Ishikawa (cell line): Measurements from ENCODE around the gene CMTR2.

Experiments
- CEBPB ChIP-seq: IDR thresholded peaks from 2 replicates; pipeline ENCODE4 v1.6.1; 2012
- CREB1 ChIP-seq: IDR thresholded peaks from 2 replicates; pipeline ENCODE4 v1.6.1; 2012; ENCODE audit warnings: low read depth
- EGR1 ChIP-seq: IDR thresholded peaks from 2 replicates; pipeline ENCODE4 v1.6.1; 2012
- EP300 ChIP-seq: IDR thresholded peaks from 2 replicates; pipeline ENCODE4 v1.6.1; 2012; ENCODE audit warnings: borderline replicate concordance
- FOXM1 ChIP-seq: IDR thresholded peaks from 2 replicates; pipeline ENCODE4 v1.6.1; 2012; ENCODE audit warnings: low read depth, borderline replicate concordance
- NFIC ChIP-seq: IDR thresholded peaks from 2 replicates; pipeline ENCODE4 v1.6.1; 2012
- RAD21 ChIP-seq: IDR thresholded peaks from 2 replicates; pipeline ENCODE4 v1.6.1; 2012; ENCODE audit warnings: low read depth
- TAF1 ChIP-seq: IDR thresholded peaks from 2 replicates; pipeline ENCODE4 v1.6.1; 2012; ENCODE audit warnings: low read depth, mild to moderate bottlenecking
- TCF12 ChIP-seq: IDR thresholded peaks from 2 replicates; pipeline ENCODE4 v1.6.1; 2012; ENCODE audit warnings: low read depth
- TEAD4 ChIP-seq: IDR thresholded peaks from 2 replicates; pipeline ENCODE4 v1.6.1; 2012
- YY1 ChIP-seq: IDR thresholded peaks from 2 replicates; pipeline ENCODE4 v1.6.1; 2012; ENCODE audit warnings: low read depth
- ZBTB7A ChIP-seq: IDR thresholded peaks from 2 replicates; pipeline ENCODE4 v1.6.1; 2012; ENCODE audit warnings: low read depth
- TF ChIP-seq, protein P1 (sequence below): IDR thresholded peaks from 2 replicates; pipeline ENCODE4 v1.6.1; 2012
- TF ChIP-seq, protein P2 (sequence below): IDR thresholded peaks from 2 replicates; pipeline ENCODE4 v1.6.1; 2012; ENCODE audit warnings: low read depth, mild to moderate bottlenecking
- TF ChIP-seq, protein P3 (sequence below): IDR thresholded peaks from 2 replicates; pipeline ENCODE4 v1.6.1; 2012

Gene CMTR2

DNA sequence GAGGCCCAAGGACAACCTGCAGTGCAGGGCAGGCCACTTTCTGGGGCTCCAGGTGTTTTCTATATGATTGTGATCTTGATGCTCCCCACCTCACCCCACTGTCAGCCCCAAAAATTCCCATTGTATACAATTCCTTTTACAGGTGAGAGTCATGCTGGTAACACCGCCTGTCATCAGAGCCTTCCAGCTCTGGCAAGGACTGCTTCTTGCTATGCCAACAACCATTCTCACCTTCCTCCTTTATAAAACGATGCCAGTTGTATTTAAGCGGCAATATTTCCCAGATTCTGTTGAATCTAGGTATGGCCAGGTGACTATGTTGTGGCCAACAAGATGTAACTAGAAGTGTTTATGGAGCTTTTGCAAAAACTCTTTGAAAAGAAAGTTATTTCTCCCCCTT is 38.9 kb upstream of the CMTR2 start:
- no peak for TF ChIP-seq RAD21
- TF ChIP-seq TAF1: no peak
- TF ChIP-seq, protein P1, sequence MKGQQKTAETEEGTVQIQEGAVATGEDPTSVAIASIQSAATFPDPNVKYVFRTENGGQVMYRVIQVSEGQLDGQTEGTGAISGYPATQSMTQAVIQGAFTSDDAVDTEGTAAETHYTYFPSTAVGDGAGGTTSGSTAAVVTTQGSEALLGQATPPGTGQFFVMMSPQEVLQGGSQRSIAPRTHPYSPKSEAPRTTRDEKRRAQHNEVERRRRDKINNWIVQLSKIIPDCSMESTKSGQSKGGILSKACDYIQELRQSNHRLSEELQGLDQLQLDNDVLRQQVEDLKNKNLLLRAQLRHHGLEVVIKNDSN: no peak
- no peak for TF ChIP-seq TEAD4
- TF ChIP-seq, protein P2, sequence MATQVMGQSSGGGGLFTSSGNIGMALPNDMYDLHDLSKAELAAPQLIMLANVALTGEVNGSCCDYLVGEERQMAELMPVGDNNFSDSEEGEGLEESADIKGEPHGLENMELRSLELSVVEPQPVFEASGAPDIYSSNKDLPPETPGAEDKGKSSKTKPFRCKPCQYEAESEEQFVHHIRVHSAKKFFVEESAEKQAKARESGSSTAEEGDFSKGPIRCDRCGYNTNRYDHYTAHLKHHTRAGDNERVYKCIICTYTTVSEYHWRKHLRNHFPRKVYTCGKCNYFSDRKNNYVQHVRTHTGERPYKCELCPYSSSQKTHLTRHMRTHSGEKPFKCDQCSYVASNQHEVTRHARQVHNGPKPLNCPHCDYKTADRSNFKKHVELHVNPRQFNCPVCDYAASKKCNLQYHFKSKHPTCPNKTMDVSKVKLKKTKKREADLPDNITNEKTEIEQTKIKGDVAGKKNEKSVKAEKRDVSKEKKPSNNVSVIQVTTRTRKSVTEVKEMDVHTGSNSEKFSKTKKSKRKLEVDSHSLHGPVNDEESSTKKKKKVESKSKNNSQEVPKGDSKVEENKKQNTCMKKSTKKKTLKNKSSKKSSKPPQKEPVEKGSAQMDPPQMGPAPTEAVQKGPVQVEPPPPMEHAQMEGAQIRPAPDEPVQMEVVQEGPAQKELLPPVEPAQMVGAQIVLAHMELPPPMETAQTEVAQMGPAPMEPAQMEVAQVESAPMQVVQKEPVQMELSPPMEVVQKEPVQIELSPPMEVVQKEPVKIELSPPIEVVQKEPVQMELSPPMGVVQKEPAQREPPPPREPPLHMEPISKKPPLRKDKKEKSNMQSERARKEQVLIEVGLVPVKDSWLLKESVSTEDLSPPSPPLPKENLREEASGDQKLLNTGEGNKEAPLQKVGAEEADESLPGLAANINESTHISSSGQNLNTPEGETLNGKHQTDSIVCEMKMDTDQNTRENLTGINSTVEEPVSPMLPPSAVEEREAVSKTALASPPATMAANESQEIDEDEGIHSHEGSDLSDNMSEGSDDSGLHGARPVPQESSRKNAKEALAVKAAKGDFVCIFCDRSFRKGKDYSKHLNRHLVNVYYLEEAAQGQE: no peak
- TF ChIP-seq CREB1: no peak

DNA sequence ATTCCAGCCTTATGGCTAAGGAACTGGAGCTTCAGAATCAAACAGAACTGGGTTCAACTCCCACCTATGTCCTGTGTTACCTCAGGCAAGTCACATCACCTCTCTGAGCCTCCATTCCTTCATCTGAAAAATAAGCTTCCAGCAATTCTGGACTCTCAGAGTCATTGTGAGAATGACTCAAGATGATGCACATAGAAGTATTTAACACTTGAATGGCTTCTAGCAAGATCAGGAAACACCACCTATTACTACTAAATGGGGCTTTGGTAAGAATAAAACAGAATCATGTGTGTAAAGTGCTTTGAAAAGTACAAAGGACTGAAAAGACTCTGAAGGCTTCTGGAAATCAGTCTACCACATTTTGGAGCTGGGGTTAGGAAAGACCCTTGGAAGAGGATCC is 38.5 kb upstream of the CMTR2 start:
- TF ChIP-seq, protein P2: no peak
- TF ChIP-seq TEAD4 (no peak), CEBPB (no peak), EP300 (no peak), YY1 (no peak), ZBTB7A (no peak), NFIC (no peak)

DNA sequence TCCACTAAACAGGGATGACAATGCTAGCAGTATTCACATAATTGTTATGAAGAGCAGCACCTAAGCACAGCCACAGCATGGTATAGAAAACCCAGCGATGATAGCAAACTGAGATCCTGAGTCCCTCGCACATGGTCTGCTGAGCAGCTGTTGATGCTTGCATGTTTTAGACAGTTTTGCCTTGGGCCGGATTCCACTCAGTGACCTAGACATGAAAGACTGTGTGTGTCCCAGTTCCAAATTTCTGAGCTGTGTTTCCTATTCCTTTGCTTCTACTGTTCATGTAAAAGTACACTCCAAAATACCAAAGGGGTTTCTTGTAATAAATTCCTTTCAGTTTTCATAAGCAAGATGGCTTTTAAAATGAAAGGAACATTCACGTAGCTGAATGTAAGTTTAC is 30.8 kb upstream of the CMTR2 start:
- TF ChIP-seq, protein P2: no peak
- no peak for TF ChIP-seq EP300
- no peak for TF ChIP-seq TAF1
- TF ChIP-seq CREB1: no peak
- TF ChIP-seq CEBPB: no peak
- no peak for TF ChIP-seq RAD21
- TF ChIP-seq NFIC: no peak
- TF ChIP-seq TEAD4: no peak
- TF ChIP-seq, protein P3, sequence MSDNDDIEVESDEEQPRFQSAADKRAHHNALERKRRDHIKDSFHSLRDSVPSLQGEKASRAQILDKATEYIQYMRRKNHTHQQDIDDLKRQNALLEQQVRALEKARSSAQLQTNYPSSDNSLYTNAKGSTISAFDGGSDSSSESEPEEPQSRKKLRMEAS: no peak

DNA sequence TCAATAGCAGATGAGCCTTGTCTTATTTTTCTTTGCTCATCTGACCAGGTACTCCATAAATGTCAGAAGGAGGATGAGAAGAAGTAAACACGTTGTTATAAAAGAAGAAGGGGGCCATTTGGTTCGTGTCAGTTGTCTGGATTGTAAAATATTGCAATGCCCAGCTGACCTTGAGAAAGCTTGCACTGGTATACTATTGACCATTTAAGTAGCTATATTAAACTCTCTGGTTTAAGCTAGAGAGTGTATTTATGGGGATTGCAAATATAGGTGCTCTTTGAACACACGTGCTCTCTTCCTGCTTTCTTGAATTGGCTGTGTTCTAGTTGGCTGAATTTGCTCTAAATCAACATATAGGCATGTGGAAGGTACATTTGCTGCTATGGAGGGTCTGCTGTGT is 26.1 kb upstream of the CMTR2 start:
- no peak for TF ChIP-seq TCF12
- no peak for TF ChIP-seq RAD21
- no peak for TF ChIP-seq TEAD4
- no peak for TF ChIP-seq TAF1
- no peak for TF ChIP-seq EGR1
- no peak for TF ChIP-seq FOXM1
- TF ChIP-seq, protein P1: no peak
- TF ChIP-seq ZBTB7A: no peak
- no peak for TF ChIP-seq CEBPB
- TF ChIP-seq YY1: no peak
- TF ChIP-seq NFIC: no peak
- TF ChIP-seq, protein P2: no peak
